DMS153 treated with DMSO at 0.1 percent for 48 hours (cell line): ENCODE measurements around the gene PDGFA.

Source experiments
- DNase-seq: peaks from one replicate; lab custom pipeline; 2025; ENCODE audit not compliant: unreplicated experiment; lab: John Stamatoyannopoulos, UW

Gene PDGFA

GRCh38 chr7:517774-518629 is 1.6 kb downstream of the PDGFA start:
- no peak for DNase-seq

- DNase-seq: no peak
Measured at GRCh38 chr7:516606-517456, 2.8 kb downstream of the PDGFA start.

GRCh38 chr7:516216-516605 is 3.4 kb downstream of the PDGFA start:
- DNase-seq: no peak

- no peak for DNase-seq
Measured at GRCh38 chr7:515628-516027, 4.0 kb downstream of the PDGFA start.

GRCh38 chr7:514651-515598 is 4.7 kb downstream of the PDGFA start:
- DNase-seq: no peak

- no peak for DNase-seq
Measured at GRCh38 chr7:514242-514641, 5.4 kb downstream of the PDGFA start.

GRCh38 chr7:513521-514166 is 6.0 kb downstream of the PDGFA start:
- DNase-seq: no peak

- DNase-seq: peak; percentile 37
Measured at GRCh38 chr7:512541-513311, 6.9 kb downstream of the PDGFA start.

GRCh38 chr7:512146-512510 is 7.5 kb downstream of the PDGFA start:
- DNase-seq: no peak

- no peak for DNase-seq
Measured at GRCh38 chr7:511476-512145, 8.0 kb downstream of the PDGFA start.

- DNase-seq: no peak
Measured at GRCh38 chr7:510782-511281, 8.8 kb downstream of the PDGFA start.

GRCh38 chr7:510131-510481 is 9.5 kb downstream of the PDGFA start:
- no peak for DNase-seq

- DNase-seq: no peak
Measured at GRCh38 chr7:509426-510130, 10.1 kb downstream of the PDGFA start.

GRCh38 chr7:508461-509170 is 11.0 kb downstream of the PDGFA start:
- no peak for DNase-seq

GRCh38 chr7:507623-508300 is 11.9 kb downstream of the PDGFA start:
- DNase-seq: no peak

GRCh38 chr7:506921-507622 is 12.6 kb downstream of the PDGFA start:
- no peak for DNase-seq

- no peak for DNase-seq
Measured at GRCh38 chr7:506391-506831, 13.2 kb downstream of the PDGFA start.
